HEK293 (cell line): ENCODE data around the gene VMO1.

Source experiments
- CTCF ChIA-PET: fragments of 350-600 bp; formaldehyde crosslinking; extraction: SDS; loops from one replicate; lab custom pipeline; 2021; ENCODE audit warnings: antibody characterized with exemption; lab: Yijun Ruan, JAX
- POLR2A ChIA-PET: fragments of 300-600 bp; formaldehyde crosslinking; extraction: SDS; loops from one replicate; lab custom pipeline; 2020; ENCODE audit warnings: antibody characterized with exemption, inconsistent platforms; lab: Yijun Ruan, JAX
- H3K27ac ChIP-seq: fragments of 200-500 bp; sonication (Bioruptor generic); 2 replicates; pipeline ENCODE4 v1.5.1; 2014; ENCODE audit warnings: low read depth, low read length, control low read depth, inconsistent platforms; ENCODE audit errors: extremely low read depth
- H3K36me3 ChIP-seq, 2 experiments: fragments of 200-500 bp in 1 of 2; sonication (Bioruptor generic) in 1 of 2; 1 replicate in 1 of 2; 2 replicates in 1 of 2; pipeline ENCODE4 v1.5.1; 2014 to 2017; ENCODE audit warnings: inconsistent platforms in 2 of 2, low read length in 2 of 2; ENCODE audit not compliant: control insufficient read depth in 2 of 2, insufficient read depth in 1 of 2
- H3K4me1 ChIP-seq: fragments of 200-500 bp; sonication (Bioruptor generic); 2 replicates; pipeline ENCODE4 v1.5.1; 2014; ENCODE audit warnings: mild to moderate bottlenecking, low read length, inconsistent platforms; ENCODE audit not compliant: control insufficient read depth, insufficient read depth
- H3K4me3 ChIP-seq: 2 replicates; pipeline ENCODE4 v1.5.1; 2011; ENCODE audit warnings: low read depth, mild to moderate bottlenecking, control low read depth, low read length, moderate library complexity
- H3K9me3 ChIP-seq: fragments of 200-500 bp; sonication (Bioruptor generic); 2 replicates; pipeline ENCODE4 v1.5.1; 2014; ENCODE audit warnings: low read depth, low read length, inconsistent platforms; ENCODE audit not compliant: control insufficient read depth, insufficient read depth
- EGR2 ChIP-seq: fragments of 450-650 bp; formaldehyde crosslinking; IDR thresholded peaks from 2 replicates; pipeline ENCODE4 v1.5.1; 2016; ENCODE audit warnings: low read depth, missing biosample characterization, missing genetic modification characterization
- PRDM1 ChIP-seq: fragments of 450-650 bp; formaldehyde crosslinking; IDR thresholded peaks from 2 replicates; pipeline ENCODE4; 2016; ENCODE audit warnings: missing biosample characterization, missing genetic modification characterization
- RBAK ChIP-seq: fragments of 450-650 bp; formaldehyde crosslinking; IDR thresholded peaks from 2 replicates; pipeline ENCODE4 v1.5.1; 2016; ENCODE audit warnings: missing biosample characterization, missing genetic modification characterization
- SETDB1 ChIP-seq: IDR thresholded peaks from one replicate; pipeline ENCODE4 v1.6.1; 2017; ENCODE audit warnings: mild to moderate bottlenecking, low read length, moderate library complexity, mixed read lengths; ENCODE audit not compliant: insufficient read length
- WT1 ChIP-seq: fragments of 450-650 bp; formaldehyde crosslinking; IDR thresholded peaks from 2 replicates; pipeline ENCODE4 v1.5.1; 2016; ENCODE audit warnings: missing biosample characterization, missing genetic modification characterization
- ZBTB17 ChIP-seq: fragments of 450-650 bp; formaldehyde crosslinking; IDR thresholded peaks from 2 replicates; pipeline ENCODE4 v1.5.1; 2016; ENCODE audit warnings: missing biosample characterization, missing genetic modification characterization
- ZBTB21 ChIP-seq: fragments of 450-650 bp; formaldehyde crosslinking; IDR thresholded peaks from 2 replicates; pipeline ENCODE4 v1.5.1; 2017; ENCODE audit warnings: missing biosample characterization, missing genetic modification characterization
- ZNF214 ChIP-seq: fragments of 450-650 bp; formaldehyde crosslinking; IDR thresholded peaks from 2 replicates; pipeline ENCODE4 v1.5.1; 2017; ENCODE audit warnings: missing biosample characterization, mild to moderate bottlenecking, missing genetic modification characterization, borderline replicate concordance
- ZNF221 ChIP-seq: fragments of 450-650 bp; formaldehyde crosslinking; IDR thresholded peaks from 2 replicates; pipeline ENCODE4 v1.5.1; 2017; ENCODE audit warnings: missing biosample characterization, missing genetic modification characterization, borderline replicate concordance
- ZNF366 ChIP-seq: fragments of 450-650 bp; formaldehyde crosslinking; conservative IDR thresholded peaks from 2 replicates; pipeline ENCODE4 v1.5.1; 2016; ENCODE audit warnings: missing biosample characterization, missing genetic modification characterization
- ZNF423 ChIP-seq: fragments of 450-650 bp; formaldehyde crosslinking; IDR thresholded peaks from 2 replicates; pipeline ENCODE4 v1.5.1; 2016; ENCODE audit warnings: missing biosample characterization, missing genetic modification characterization
- ZNF501 ChIP-seq: fragments of 450-650 bp; formaldehyde crosslinking; IDR thresholded peaks from 2 replicates; pipeline ENCODE4 v1.5.1; 2016; ENCODE audit warnings: missing biosample characterization, missing genetic modification characterization
- ZNF521 ChIP-seq: fragments of 450-650 bp; formaldehyde crosslinking; IDR thresholded peaks from 2 replicates; pipeline ENCODE4 v1.5.1; 2017; ENCODE audit warnings: missing biosample characterization, mild to moderate bottlenecking, missing genetic modification characterization
- ZNF600 ChIP-seq: fragments of 450-650 bp; formaldehyde crosslinking; IDR thresholded peaks from 2 replicates; pipeline ENCODE4 v1.5.1; 2016; ENCODE audit warnings: missing biosample characterization, missing genetic modification characterization
- ZNF658 ChIP-seq: fragments of 450-650 bp; formaldehyde crosslinking; IDR thresholded peaks from 2 replicates; pipeline ENCODE4; 2016; ENCODE audit warnings: missing biosample characterization, missing genetic modification characterization
- ZNF707 ChIP-seq: fragments of 450-650 bp; formaldehyde crosslinking; IDR thresholded peaks from 2 replicates; pipeline ENCODE4 v1.5.1; 2016; ENCODE audit warnings: missing biosample characterization, missing genetic modification characterization
- TF ChIP-seq, protein P1 (sequence below): fragments of 450-650 bp; formaldehyde crosslinking; IDR thresholded peaks from 2 replicates; pipeline ENCODE4 v1.5.1; 2016; ENCODE audit warnings: missing biosample characterization, missing genetic modification characterization
- TF ChIP-seq, protein P2 (sequence below): fragments of 450-650 bp; formaldehyde crosslinking; IDR thresholded peaks from 2 replicates; pipeline ENCODE4 v1.5.1; 2016; ENCODE audit warnings: missing biosample characterization, missing genetic modification characterization
- TF ChIP-seq, protein P3 (sequence below): fragments of 450-650 bp; formaldehyde crosslinking; IDR thresholded peaks from 2 replicates; pipeline ENCODE4 v1.5.1; 2016; ENCODE audit warnings: missing biosample characterization, missing genetic modification characterization
- TF ChIP-seq, protein P4 (sequence below): fragments of 450-650 bp; formaldehyde crosslinking; IDR thresholded peaks from 2 replicates; pipeline ENCODE4 v1.5.1; 2016; ENCODE audit warnings: missing biosample characterization, missing genetic modification characterization
- TF ChIP-seq, protein P5 (sequence below): fragments of 450-650 bp; formaldehyde crosslinking; IDR thresholded peaks from 2 replicates; pipeline ENCODE4 v1.5.1; 2016; ENCODE audit warnings: missing biosample characterization, missing genetic modification characterization

Gene VMO1

DNA sequence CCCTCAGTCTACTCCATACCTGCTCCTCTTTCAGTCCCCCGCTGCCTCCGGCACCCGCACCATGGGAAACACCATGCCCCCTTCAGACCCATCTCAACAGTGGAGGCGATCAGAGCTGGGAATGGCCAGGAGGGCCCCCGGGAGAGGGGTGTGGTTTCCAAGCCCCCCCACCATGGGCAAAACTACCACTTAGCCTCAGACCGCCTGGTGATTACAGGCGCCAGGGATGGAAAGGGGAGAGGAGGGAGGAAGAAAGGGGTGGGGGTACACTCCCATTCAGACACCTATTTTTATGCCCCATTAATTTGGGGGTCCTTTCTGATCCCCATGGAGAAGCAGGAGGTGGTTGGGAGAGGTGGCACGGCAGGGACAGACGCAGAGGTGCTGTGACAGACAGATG is 16.1 kb upstream of the VMO1 start, which contains the start of gene C17orf114 (continued):
- TF ChIP-seq, protein P1, sequence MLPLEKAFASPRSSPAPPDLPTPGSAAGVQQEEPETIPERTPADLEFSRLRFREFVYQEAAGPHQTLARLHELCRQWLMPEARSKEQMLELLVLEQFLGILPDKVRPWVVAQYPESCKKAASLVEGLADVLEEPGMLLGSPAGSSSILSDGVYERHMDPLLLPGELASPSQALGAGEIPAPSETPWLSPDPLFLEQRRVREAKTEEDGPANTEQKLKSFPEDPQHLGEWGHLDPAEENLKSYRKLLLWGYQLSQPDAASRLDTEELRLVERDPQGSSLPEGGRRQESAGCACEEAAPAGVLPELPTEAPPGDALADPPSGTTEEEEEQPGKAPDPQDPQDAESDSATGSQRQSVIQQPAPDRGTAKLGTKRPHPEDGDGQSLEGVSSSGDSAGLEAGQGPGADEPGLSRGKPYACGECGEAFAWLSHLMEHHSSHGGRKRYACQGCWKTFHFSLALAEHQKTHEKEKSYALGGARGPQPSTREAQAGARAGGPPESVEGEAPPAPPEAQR (tag by site-specific recombination), result no peak

DNA sequence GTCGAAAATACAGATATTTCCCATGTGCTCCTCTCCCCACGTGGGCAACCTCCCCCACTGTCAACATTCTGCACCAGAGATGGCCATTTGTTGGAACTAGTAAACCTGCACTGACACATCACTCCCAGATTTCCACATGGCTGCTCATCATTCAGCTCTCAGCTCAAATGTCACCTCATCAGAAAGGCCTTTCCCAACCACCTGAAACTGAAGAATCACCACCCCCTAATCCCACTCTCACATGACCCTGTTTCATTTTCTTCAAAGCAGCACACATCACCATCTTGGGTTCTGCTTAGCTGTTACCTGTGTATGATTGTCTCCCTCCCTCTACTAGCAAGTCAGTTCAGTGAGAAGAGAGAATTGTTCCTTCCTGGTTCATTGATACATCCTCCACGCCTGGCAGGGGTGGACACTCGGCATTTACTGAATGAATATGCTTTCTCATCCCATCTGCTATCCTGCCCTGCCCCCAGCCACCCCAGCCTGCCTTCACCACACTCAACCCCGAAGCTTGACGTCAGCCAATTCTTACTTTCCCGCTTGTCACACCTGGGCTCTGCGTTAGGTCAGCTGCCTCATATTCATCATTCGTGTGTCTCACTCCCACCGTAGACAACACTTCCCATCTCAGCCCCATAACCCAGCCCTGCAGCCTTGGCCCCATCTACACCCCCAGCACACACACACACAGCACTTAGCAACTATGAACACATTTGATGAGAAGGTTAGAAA is 14.5 kb upstream of the VMO1 start:
- CTCF ChIA-PET, result interaction anchor here (0.6 to 1.4 kb wide), 3 partner anchors 11 to 395 kb away, joined by 3 to 11 read pairs (median 3); no protein-coding TSS in a partner anchor
- TF ChIP-seq ZNF707 (tag by site-specific recombination), result no peak
- TF ChIP-seq, protein P2, sequence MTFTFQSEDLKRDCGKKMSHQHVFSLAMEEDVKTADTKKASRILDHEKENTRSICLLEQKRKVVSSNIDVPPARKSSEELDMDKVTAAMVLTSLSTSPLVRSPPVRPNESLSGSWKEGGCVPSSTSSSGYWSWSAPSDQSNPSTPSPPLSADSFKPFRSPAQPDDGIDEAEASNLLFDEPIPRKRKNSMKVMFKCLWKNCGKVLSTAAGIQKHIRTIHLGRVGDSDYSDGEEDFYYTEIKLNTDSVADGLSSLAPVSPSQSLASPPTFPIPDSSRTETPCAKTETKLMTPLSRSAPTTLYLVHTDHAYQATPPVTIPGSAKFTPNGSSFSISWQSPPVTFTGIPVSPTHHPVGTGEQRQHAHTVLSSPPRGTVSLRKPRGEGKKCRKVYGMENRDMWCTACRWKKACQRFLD (tag by site-specific recombination), result no peak
- TF ChIP-seq ZBTB17, result peak; percentile 14; the same call in 1 of the 2 replicates
- TF ChIP-seq, all 188 proteins: peak for 1

DNA sequence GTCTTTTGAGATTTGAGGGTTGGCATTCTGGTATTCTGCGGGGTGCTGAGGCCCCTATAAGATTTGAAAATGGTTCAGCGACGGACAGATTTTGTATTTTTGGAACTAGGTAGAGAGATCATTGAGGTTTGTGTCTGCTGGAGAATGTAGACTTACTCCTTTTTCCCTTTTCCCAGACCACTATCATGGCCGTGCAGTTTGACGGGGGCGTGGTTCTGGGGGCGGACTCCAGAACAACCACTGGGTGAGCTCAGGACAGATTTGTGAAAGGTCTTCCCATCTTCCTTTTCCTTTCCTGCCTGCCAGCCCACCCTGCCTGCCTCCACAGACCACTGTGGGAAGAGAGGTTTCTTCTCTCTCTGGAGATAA is 10.4 kb upstream of the VMO1 start:
- peaks cover 16 to 21% of the 10 kb centered on the region in 2 experiments for H3K36me3 ChIP-seq
- H3K4me3 ChIP-seq, result peak overlapping the region; percentile 97
- H3K9me3 ChIP-seq, result no peaks in the 10 kb centered on the region
- POLR2A ChIA-PET, result interaction anchor here (1.0 to 1.7 kb wide), 8 partner anchors 10 to 191 kb away, joined by 3 to 41 read pairs (median 3); partner anchors contain the start of genes ARRB2, CAMTA2, MED11 and PLD2
- CTCF ChIA-PET, result interaction anchor here (0.6 to 0.8 kb wide), 2 partner anchors 16 to 816 kb away, joined by 3 to 6 read pairs; no protein-coding TSS in a partner anchor
- peak overlapping the region; percentile 72 for H3K27ac ChIP-seq
- 0 out of 2 replicates have a peak, but pooled peaks cover 2% of the 10 kb centered on the region for H3K4me1 ChIP-seq
- TF ChIP-seq ZNF221 (tag by site-specific recombination) (no peak), PRDM1 (tag by site-specific recombination) (0 out of 2 replicates have a peak, but pooled peaks have one; percentile 31), WT1 (tag by site-specific recombination) (no peak), RBAK (no peak), ZNF214 (tag by site-specific recombination) (no peak), EGR2 (tag by site-specific recombination) (peak; percentile 30; the same call in 1 of the 2 replicates), ZNF658 (tag by site-specific recombination) (no peak), ZNF600 (tag by site-specific recombination) (no peak), ZNF501 (tag by site-specific recombination) (no peak), ZNF366 (tag by site-specific recombination) (no peak), ZBTB21 (no peak), SETDB1 (no peak), ZNF423 (no peak), ZNF521 (tag by site-specific recombination) (no peak)
- TF ChIP-seq, protein P3, sequence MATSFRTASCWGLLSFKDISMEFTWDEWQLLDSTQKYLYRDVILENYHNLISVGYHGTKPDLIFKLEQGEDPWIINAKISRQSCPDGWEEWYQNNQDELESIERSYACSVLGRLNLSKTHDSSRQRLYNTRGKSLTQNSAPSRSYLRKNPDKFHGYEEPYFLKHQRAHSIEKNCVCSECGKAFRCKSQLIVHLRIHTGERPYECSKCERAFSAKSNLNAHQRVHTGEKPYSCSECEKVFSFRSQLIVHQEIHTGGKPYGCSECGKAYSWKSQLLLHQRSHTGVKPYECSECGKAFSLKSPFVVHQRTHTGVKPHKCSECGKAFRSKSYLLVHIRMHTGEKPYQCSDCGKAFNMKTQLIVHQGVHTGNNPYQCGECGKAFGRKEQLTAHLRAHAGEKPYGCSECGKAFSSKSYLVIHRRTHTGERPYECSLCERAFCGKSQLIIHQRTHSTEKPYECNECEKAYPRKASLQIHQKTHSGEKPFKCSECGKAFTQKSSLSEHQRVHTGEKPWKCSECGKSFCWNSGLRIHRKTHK (tag by site-specific recombination), result no peak
- TF ChIP-seq, protein P4, sequence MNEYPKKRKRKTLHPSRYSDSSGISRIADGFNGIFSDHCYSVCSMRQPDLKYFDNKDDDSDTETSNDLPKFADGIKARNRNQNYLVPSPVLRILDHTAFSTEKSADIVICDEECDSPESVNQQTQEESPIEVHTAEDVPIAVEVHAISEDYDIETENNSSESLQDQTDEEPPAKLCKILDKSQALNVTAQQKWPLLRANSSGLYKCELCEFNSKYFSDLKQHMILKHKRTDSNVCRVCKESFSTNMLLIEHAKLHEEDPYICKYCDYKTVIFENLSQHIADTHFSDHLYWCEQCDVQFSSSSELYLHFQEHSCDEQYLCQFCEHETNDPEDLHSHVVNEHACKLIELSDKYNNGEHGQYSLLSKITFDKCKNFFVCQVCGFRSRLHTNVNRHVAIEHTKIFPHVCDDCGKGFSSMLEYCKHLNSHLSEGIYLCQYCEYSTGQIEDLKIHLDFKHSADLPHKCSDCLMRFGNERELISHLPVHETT (tag by site-specific recombination), result no peak
- TF ChIP-seq, protein P5, sequence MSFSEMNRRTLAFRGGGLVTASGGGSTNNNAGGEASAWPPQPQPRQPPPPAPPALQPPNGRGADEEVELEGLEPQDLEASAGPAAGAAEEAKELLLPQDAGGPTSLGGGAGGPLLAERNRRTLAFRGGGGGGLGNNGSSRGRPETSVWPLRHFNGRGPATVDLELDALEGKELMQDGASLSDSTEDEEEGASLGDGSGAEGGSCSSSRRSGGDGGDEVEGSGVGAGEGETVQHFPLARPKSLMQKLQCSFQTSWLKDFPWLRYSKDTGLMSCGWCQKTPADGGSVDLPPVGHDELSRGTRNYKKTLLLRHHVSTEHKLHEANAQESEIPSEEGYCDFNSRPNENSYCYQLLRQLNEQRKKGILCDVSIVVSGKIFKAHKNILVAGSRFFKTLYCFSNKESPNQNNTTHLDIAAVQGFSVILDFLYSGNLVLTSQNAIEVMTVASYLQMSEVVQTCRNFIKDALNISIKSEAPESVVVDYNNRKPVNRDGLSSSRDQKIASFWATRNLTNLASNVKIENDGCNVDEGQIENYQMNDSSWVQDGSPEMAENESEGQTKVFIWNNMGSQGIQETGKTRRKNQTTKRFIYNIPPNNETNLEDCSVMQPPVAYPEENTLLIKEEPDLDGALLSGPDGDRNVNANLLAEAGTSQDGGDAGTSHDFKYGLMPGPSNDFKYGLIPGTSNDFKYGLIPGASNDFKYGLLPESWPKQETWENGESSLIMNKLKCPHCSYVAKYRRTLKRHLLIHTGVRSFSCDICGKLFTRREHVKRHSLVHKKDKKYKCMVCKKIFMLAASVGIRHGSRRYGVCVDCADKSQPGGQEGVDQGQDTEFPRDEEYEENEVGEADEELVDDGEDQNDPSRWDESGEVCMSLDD, result no peak

More for the DNA sequence above, 14.5 kb upstream of the VMO1 start:
- Histone ChIP-seq H3K4me1 (0 out of 2 replicates have a peak, but pooled peaks cover 2% of the 10 kb centered on the region), H3K9me3 (no peaks in the 10 kb centered on the region), H3K27ac (no peak overlapping the region), H3K36me3 (peaks cover 16 to 21% of the 10 kb centered on the region in 2 experiments), H3K4me3 (no peak overlapping the region)
- POLR2A ChIA-PET, result interaction anchor here (1.4 kb wide), 1 partner anchor 63 kb away, joined by 4 read pairs; no protein-coding TSS in a partner anchor
